Nephron (organoid): ENCODE data around the gene SEMA4F.

ENCODE experiments used
- H3K27ac Mint-ChIP-seq, 3 experiments: 2 replicates each; pipeline ENCODE4 v1.8.0; 2020; ENCODE audit warnings: mixed read lengths in 3 of 3, mild to moderate bottlenecking in 2 of 3, moderate library complexity in 1 of 3
- H3K27me3 Mint-ChIP-seq: 2 replicates; pipeline ENCODE4 v1.8.0; 2021; ENCODE audit warnings: low read depth, mild to moderate bottlenecking, moderate library complexity, mixed read lengths
- H3K36me3 Mint-ChIP-seq: 2 replicates; pipeline ENCODE4 v1.8.0; 2020; ENCODE audit warnings: low read depth, mixed read lengths
- H3K4me1 Mint-ChIP-seq: 2 replicates; pipeline ENCODE4 v1.8.0; 2020; ENCODE audit warnings: mixed read lengths
- H3K4me3 Mint-ChIP-seq, 3 experiments: 2 replicates each; pipeline ENCODE4 v1.8.0; 2020; ENCODE audit warnings: mild to moderate bottlenecking in 3 of 3, mixed read lengths in 3 of 3, moderate library complexity in 2 of 3
- H3K9me3 Mint-ChIP-seq: 2 replicates; pipeline ENCODE4 v1.8.0; 2020; ENCODE audit warnings: mixed read lengths
- CTCF ChIP-seq, 3 experiments: fragments of 200-600 bp; sonication (generic); IDR thresholded peaks; one replicate each; pipeline ENCODE4 v1.5.0; 2021; ENCODE audit warnings: antibody characterized with exemption in 3 of 3; ENCODE audit not compliant: unreplicated experiment in 3 of 3

Gene SEMA4F

GRCh38 chr2:74703373-74703772, 49.3 kb downstream of the SEMA4F start:
- H3K36me3 Mint-ChIP-seq = no peaks in the 10 kb centered on the region

GRCh38 chr2:74704216-74704615, 50.2 kb downstream of the SEMA4F start:
- Mint-ChIP-seq H3K27me3 (peaks cover 5% of the 10 kb centered on the region), H3K9me3 (no peaks in the 10 kb centered on the region), H3K36me3 (no peaks in the 10 kb centered on the region), H3K4me3 (no peak overlapping the region), H3K27ac (no peak overlapping the region), H3K4me1 (no peaks in the 10 kb centered on the region)
- no peak for TF ChIP-seq CTCF (IDR thresholded peaks at IDR 0.05; ENCODE audit: unreplicated experiment in 3 of 3)

More at GRCh38 chr2:74703373-74703772, 49.3 kb downstream of the SEMA4F start:
- Mint-ChIP-seq H3K4me3 (no peak overlapping the region), H3K27me3 (peaks cover 5% of the 10 kb centered on the region), H3K9me3 (no peaks in the 10 kb centered on the region), H3K4me1 (no peaks in the 10 kb centered on the region), H3K27ac (no peak overlapping the region)
- TF ChIP-seq CTCF (IDR thresholded peaks at IDR 0.05; ENCODE audit: unreplicated experiment in 3 of 3) = no peak

- Mint-ChIP-seq H3K9me3 (no peaks in the 10 kb centered on the region), H3K27me3 (no peaks in the 10 kb centered on the region), H3K4me3 (no peak overlapping the region), H3K4me1 (no peaks in the 10 kb centered on the region), H3K36me3 (no peaks in the 10 kb centered on the region), H3K27ac (no peak overlapping the region)
- no peak for TF ChIP-seq CTCF (IDR thresholded peaks at IDR 0.05; ENCODE audit: unreplicated experiment in 3 of 3)
Measured at GRCh38 chr2:74706741-74707140, 52.7 kb downstream of the SEMA4F start.

- no peaks in the 10 kb centered on the region for H3K9me3 Mint-ChIP-seq
- no peaks in the 10 kb centered on the region for H3K27me3 Mint-ChIP-seq
- H3K4me3 Mint-ChIP-seq = no peak overlapping the region
- no peak overlapping the region for H3K27ac Mint-ChIP-seq
- TF ChIP-seq CTCF (IDR thresholded peaks at IDR 0.05; ENCODE audit: unreplicated experiment in 3 of 3) = no peak
- no peaks in the 10 kb centered on the region for H3K36me3 Mint-ChIP-seq
- no peaks in the 10 kb centered on the region for H3K4me1 Mint-ChIP-seq
Measured at GRCh38 chr2:74707837-74708236, 53.8 kb downstream of the SEMA4F start.

- no peaks in the 10 kb centered on the region for H3K36me3 Mint-ChIP-seq
- H3K9me3 Mint-ChIP-seq = no peaks in the 10 kb centered on the region
Measured at GRCh38 chr2:74708296-74708695, 54.2 kb downstream of the SEMA4F start.

More at GRCh38 chr2:74708296-74708695, 54.2 kb downstream of the SEMA4F start:
- TF ChIP-seq CTCF (IDR thresholded peaks at IDR 0.05; ENCODE audit: unreplicated experiment in 3 of 3) = no peak
- Mint-ChIP-seq H3K4me3 (no peak overlapping the region), H3K4me1 (no peaks in the 10 kb centered on the region), H3K27ac (no peak overlapping the region), H3K27me3 (peaks cover 3% of the 10 kb centered on the region)
